Neural cell (in vitro differentiated cells): ENCODE results near the gene SLC28A3.

Experiments used
- CTCF ChIP-seq: fragments of 450-650 bp; IDR thresholded peaks from 2 replicates; pipeline ENCODE4 v1.5.1; 2014; ENCODE audit warnings: antibody characterized with exemption, mild to moderate bottlenecking, moderate library complexity; ENCODE audit not compliant: poor library complexity, severe bottlenecking
- EZH2 ChIP-seq: fragments of 200-600, 300-800 bp; shearing (Covaris generic), sonication (generic); IDR thresholded peaks from 2 replicates; pipeline ENCODE4 v1.6.1; 2014; ENCODE audit warnings: antibody characterized with exemption, low read length, borderline replicate concordance, mild to moderate bottlenecking; ENCODE audit not compliant: insufficient read depth, poor library complexity, severe bottlenecking
- POLR2AphosphoS5 ChIP-seq: IDR thresholded peaks from 2 replicates; pipeline ENCODE4 v1.6.1; 2012
- REST ChIP-seq: IDR thresholded peaks from 2 replicates; pipeline ENCODE4 v1.6.1; 2012; ENCODE audit warnings: borderline replicate concordance
- TAF1 ChIP-seq: IDR thresholded peaks from 2 replicates; pipeline ENCODE4 v1.6.1; 2012; ENCODE audit warnings: low read depth

- TF ChIP-seq CTCF (peak; percentile 94), EZH2 (no peak), POLR2AphosphoS5 (no peak), REST (no peak), TAF1 (no peak)
Observed at GRCh38 chr9:84261070-84261746, 79.3 kb downstream of the SLC28A3 start.
